ENCODE measurements around the gene DHH.

DNA sequence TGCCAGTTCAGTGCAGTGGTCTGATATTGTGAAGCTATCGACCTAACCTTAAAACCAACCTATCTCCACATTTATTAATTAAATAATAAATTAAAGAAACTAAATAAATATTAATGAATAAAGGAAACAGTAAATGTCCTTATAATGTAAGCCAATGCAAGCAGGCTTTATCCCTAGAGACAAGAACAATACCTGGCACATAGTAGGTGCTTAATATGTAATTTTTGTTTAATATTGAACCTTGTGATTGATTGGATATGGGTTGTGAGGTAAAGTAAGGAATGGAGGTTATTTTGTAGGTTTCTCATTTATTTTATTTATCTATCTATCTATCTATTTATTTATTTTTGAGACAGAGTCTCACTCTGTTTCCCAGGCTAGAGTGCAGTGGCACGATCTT lies 44.4 kb upstream of the DHH start:
- TF ChIP-seq EP300 (IDR thresholded peaks at IDR 0.05) = no peak
- TF ChIP-seq, protein P1, sequence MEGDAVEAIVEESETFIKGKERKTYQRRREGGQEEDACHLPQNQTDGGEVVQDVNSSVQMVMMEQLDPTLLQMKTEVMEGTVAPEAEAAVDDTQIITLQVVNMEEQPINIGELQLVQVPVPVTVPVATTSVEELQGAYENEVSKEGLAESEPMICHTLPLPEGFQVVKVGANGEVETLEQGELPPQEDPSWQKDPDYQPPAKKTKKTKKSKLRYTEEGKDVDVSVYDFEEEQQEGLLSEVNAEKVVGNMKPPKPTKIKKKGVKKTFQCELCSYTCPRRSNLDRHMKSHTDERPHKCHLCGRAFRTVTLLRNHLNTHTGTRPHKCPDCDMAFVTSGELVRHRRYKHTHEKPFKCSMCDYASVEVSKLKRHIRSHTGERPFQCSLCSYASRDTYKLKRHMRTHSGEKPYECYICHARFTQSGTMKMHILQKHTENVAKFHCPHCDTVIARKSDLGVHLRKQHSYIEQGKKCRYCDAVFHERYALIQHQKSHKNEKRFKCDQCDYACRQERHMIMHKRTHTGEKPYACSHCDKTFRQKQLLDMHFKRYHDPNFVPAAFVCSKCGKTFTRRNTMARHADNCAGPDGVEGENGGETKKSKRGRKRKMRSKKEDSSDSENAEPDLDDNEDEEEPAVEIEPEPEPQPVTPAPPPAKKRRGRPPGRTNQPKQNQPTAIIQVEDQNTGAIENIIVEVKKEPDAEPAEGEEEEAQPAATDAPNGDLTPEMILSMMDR (IDR thresholded peaks at IDR 0.05) = no peak

Measured in suprapubic skin (tissue), 3 donors.